Stomach (tissue), 4 donors: ENCODE measurements around the gene E2F8.

Source experiments
- POLR2A ChIP-seq, 4 donors: fragments of 450-650 bp; IDR thresholded peaks; one replicate each; pipeline ENCODE4 v1.6.1; 2016; ENCODE audit warnings: antibody characterized with exemption in 4 of 4, control low read depth in 2 of 4, mild to moderate bottlenecking in 1 of 4, moderate library complexity in 1 of 4
- POLR2AphosphoS5 ChIP-seq, 3 donors: sonication (generic); formaldehyde crosslinking; IDR thresholded peaks; one replicate each; pipeline ENCODE4 v1.6.1; 2016; ENCODE audit warnings: antibody characterized with exemption in 3 of 3
- TF ChIP-seq, protein P1 (sequence below), 7 experiments: fragments of 450-650 bp in 4 of 7; fragments of 200-600 bp in 3 of 7; sonication (generic) in 3 of 7; IDR thresholded peaks; one replicate each; pipeline ENCODE4 v1.5.1; 2016 to 2019; ENCODE audit warnings: antibody characterized with exemption in 7 of 7, control low read depth in 2 of 7, mild to moderate bottlenecking in 1 of 7

DNA sequence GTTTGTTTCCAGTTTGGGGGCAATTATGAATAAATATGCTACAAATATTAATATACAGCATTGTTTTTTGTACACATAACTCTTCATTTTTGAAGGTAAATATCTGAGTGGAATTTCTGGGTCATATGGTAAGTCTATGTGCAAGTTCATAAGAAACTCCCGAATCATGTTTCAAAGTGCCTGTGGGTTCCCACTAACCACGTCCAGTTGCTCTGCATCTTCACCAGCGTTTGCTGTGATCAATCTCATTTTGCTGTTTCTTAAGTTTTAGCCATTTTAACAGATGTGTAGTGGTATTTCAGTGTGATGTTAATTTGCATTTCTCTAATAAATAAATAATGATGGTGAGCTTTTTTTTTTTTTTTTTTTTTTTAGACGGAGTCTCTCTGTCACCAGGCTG lies 24.7 kb downstream of the E2F8 start:
- TF ChIP-seq, protein P1, sequence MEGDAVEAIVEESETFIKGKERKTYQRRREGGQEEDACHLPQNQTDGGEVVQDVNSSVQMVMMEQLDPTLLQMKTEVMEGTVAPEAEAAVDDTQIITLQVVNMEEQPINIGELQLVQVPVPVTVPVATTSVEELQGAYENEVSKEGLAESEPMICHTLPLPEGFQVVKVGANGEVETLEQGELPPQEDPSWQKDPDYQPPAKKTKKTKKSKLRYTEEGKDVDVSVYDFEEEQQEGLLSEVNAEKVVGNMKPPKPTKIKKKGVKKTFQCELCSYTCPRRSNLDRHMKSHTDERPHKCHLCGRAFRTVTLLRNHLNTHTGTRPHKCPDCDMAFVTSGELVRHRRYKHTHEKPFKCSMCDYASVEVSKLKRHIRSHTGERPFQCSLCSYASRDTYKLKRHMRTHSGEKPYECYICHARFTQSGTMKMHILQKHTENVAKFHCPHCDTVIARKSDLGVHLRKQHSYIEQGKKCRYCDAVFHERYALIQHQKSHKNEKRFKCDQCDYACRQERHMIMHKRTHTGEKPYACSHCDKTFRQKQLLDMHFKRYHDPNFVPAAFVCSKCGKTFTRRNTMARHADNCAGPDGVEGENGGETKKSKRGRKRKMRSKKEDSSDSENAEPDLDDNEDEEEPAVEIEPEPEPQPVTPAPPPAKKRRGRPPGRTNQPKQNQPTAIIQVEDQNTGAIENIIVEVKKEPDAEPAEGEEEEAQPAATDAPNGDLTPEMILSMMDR (IDR thresholded peaks at IDR 0.05), result no peak
- TF ChIP-seq POLR2AphosphoS5 (IDR thresholded peaks at IDR 0.05), result no peak
- TF ChIP-seq POLR2A (IDR thresholded peaks at IDR 0.05), result no peak
